CD8-positive, alpha-beta memory T cell (primary cell): ENCODE results near the gene SESN1. TPM values are rescaled to one million over a fixed set of nuclear protein-coding genes. Genes with fewer than 3 reads are reported as not detected.

Source experiments
- CTCF ChIA-PET: fragments of 350-600 bp; sonication (Branson Sonifier 250); formaldehyde crosslinking; loops from one replicate; lab custom pipeline; 2021; ENCODE audit warnings: antibody characterized with exemption; lab: Charles Lee
- POLR2A ChIA-PET: fragments of 350-600 bp; sonication (Branson Sonifier 250); formaldehyde crosslinking; loops from one replicate; lab custom pipeline; 2021; ENCODE audit warnings: antibody characterized with exemption; lab: Charles Lee
- DNase-seq, 5 donors: peaks; one replicate each; pipeline versions ENCODE4 v3.0.0 to v3.0.0-alpha.2; 2020 to 2022; ENCODE audit warnings: mixed read lengths in 1 of 5
- H3K27ac ChIP-seq: one replicate; pipeline ENCODE4 v1.7.0; 2013; ENCODE audit warnings: low read depth, mild to moderate bottlenecking, low read length, moderate library complexity
- H3K27me3 ChIP-seq: 2 replicates; pipeline ENCODE4 v1.7.0; 2013; ENCODE audit warnings: low read length, mild to moderate bottlenecking; ENCODE audit not compliant: insufficient read depth, poor library complexity, severe bottlenecking
- H3K36me3 ChIP-seq: 2 replicates; pipeline ENCODE4 v1.7.0; 2013; ENCODE audit warnings: mild to moderate bottlenecking, low read length, moderate library complexity; ENCODE audit not compliant: insufficient read depth
- H3K4me1 ChIP-seq: 2 replicates; pipeline ENCODE4 v1.7.0; 2013; ENCODE audit warnings: mild to moderate bottlenecking, low read length, moderate library complexity; ENCODE audit not compliant: insufficient read depth
- H3K4me3 ChIP-seq: 2 replicates; pipeline ENCODE4 v1.7.0; 2013; ENCODE audit warnings: mild to moderate bottlenecking, low read length
- H3K9me3 ChIP-seq: 2 replicates; pipeline ENCODE4 v1.7.0; 2013; ENCODE audit warnings: mild to moderate bottlenecking, low read length
- H3K27ac Mint-ChIP-seq, 8 donors: one replicate each; pipeline ENCODE4 v1.8.0; 2020 to 2021; ENCODE audit warnings: mixed read lengths in 8 of 8, mild to moderate bottlenecking in 6 of 8, inconsistent platforms in 3 of 8, moderate library complexity in 3 of 8
- H3K27me3 Mint-ChIP-seq, 2 donors: one replicate each; pipeline ENCODE4 v1.8.0; 2020 to 2021; ENCODE audit warnings: mixed read lengths in 2 of 2, mild to moderate bottlenecking in 1 of 2, moderate library complexity in 1 of 2
- H3K36me3 Mint-ChIP-seq, 3 donors: one replicate each; pipeline ENCODE4 v1.8.0; 2020 to 2021; ENCODE audit warnings: mixed read lengths in 3 of 3, inconsistent platforms in 1 of 3, mild to moderate bottlenecking in 1 of 3
- H3K4me1 Mint-ChIP-seq, 3 donors: one replicate each; pipeline ENCODE4 v1.8.0; 2020 to 2021; ENCODE audit warnings: mixed read lengths in 3 of 3, inconsistent platforms in 1 of 3, mild to moderate bottlenecking in 1 of 3
- H3K4me3 Mint-ChIP-seq, 7 donors: one replicate each; pipeline ENCODE4 v1.8.0; 2020 to 2021; ENCODE audit warnings: mixed read lengths in 7 of 7, mild to moderate bottlenecking in 6 of 7, moderate library complexity in 4 of 7, inconsistent platforms in 2 of 7
- H3K9me3 Mint-ChIP-seq, 5 donors: one replicate each; pipeline ENCODE4 v1.8.0; 2020 to 2022; ENCODE audit warnings: mixed read lengths in 5 of 5, mild to moderate bottlenecking in 3 of 5, moderate library complexity in 2 of 5, inconsistent platforms in 1 of 5
- polyA plus RNA-seq: library from polyadenylated mRNA; unstranded; fragments of 300-500 nt; fragmentation: Illumina TruSeq; gene quantifications from one replicate; pipeline ENCODE4 v1.2.3, GENCODE V29; 2021
- total RNA-seq, 2 experiments: library from RNA; stranded (reverse); gene quantifications; one replicate each; pipeline ENCODE4 v1.2.3, GENCODE V29; 2021

The SESN1 gene
- total and polyA plus RNA-seq, 3 experiments from 2014 or later, result 20.2 to 39.2 (median 22.0) TPM

DNA sequence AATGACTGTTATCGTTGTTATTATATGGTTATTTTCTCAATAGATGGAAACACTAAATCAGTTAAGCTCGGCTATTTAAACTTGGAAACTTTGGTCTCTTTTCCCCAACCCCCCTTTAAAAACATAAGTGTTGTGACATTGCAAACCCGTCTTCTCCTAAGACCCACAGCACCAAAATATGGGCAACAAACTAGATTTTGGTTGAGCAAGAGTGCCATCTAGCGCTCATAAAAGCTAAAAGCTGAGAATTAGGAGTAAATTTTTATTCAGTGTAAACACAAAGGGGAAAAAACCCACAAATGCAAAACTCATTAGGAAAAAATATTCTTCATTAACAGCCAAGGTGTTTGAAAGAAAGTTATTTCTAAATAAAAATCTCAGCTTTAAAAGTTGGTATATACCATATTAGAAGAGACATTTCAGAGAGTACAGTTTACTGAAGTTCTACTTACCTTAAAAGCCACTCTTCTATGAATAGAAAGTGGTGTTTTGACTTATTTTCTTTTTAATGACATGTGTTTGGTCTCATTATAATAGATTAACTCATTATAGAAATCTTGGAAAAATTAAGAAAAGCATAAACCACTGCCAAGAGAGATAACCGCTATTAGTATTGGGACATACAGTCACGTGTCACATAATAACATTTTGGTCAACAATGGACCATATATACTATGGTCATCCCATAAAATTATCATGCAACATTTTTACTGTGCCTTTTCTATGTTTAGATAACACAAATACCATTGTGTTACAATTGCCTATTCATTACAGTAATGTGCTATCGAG, 21.1 kb downstream of the SESN1 start:
- Mint-ChIP-seq H3K9me3 (no peaks in the 10 kb centered on the region), H3K27ac (peak overlapping the region in 7 of 8 donors; percentile 3 to 77 (median 37)), H3K4me1 (peaks cover 52 to 62% (median 57%) of the 10 kb centered on the region in 3 donors), H3K27me3 (no peaks in the 10 kb centered on the region), H3K4me3 (peak overlapping the region; percentile 28 to 62 (median 39)), H3K36me3 (no peaks in the 10 kb centered on the region)
- Histone ChIP-seq H3K4me3 (peak overlapping the region; percentile 14), H3K4me1 (peaks cover 26% of the 10 kb centered on the region), H3K27ac (no peak overlapping the region), H3K27me3 (no peaks in the 10 kb centered on the region), H3K9me3 (no peaks in the 10 kb centered on the region), H3K36me3 (no peaks in the 10 kb centered on the region)
- peak; percentile 12 to 68 (median 62) for DNase-seq
- ChIA-PET CTCF (interaction anchor here (0.8 to 5.5 kb wide), 36 partner anchors 8 to 532 kb away, joined by 3 to 46 read pairs (median 4); partner anchors contain the start of genes CEP57L1 and SESN1), POLR2A (interaction anchor here (0.9 to 1.8 kb wide), 3 partner anchors 63 to 514 kb away, joined by 3 to 5 read pairs (median 4); no protein-coding TSS in a partner anchor)

DNA sequence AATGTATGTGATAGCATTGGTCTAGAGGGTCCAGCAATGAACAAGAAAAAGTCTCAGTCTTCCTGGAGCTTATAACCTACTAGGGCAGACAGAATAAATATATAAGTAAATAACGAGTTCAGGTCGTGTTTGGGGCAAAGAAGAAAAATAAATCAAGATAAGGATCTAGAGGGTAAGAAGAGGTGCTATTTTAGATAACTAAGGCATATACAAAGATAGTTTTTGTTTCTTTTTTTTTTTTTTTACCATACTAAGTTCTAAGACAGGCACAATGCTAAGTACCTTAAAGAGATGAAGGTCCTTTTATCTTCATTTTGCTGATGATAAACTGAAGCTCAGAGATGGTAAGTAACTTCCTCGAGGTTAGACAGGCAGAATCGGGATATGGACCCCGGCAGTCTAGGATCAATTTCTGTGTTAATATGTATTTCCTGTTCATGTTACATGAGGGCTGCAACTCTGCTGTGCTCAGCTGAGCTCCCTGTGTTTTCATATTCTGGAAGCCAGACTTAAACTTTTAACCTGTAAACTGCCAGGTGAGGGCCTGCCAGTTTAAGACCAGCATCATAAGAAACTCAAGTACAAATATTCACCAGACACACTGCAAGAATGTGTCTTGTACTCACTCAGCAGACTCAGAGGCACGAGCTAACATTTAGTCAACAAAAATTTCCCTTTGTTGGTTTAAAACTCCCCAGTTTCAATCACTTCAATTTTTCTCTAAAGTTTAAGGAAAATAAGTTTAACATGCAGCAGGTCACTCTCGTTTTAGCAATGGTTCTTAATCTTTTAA, 23.3 kb downstream of the SESN1 start:
- H3K27me3 Mint-ChIP-seq, result no peaks in the 10 kb centered on the region
- H3K9me3 ChIP-seq, result no peaks in the 10 kb centered on the region
- DNase-seq, result peak in 1 of 5 donors; percentile 18
- no peaks in the 10 kb centered on the region for H3K9me3 Mint-ChIP-seq
- H3K27ac ChIP-seq, result no peak overlapping the region
- H3K4me3 ChIP-seq, result peak overlapping the region; percentile 38
- no peaks in the 10 kb centered on the region for H3K36me3 ChIP-seq
- peaks cover 31% of the 10 kb centered on the region for H3K4me1 ChIP-seq
- peak overlapping the region; percentile 62 to 90 (median 86) for H3K27ac Mint-ChIP-seq
- H3K36me3 Mint-ChIP-seq, result no peaks in the 10 kb centered on the region
- peak overlapping the region; percentile 73 to 90 (median 79) for H3K4me3 Mint-ChIP-seq
- no peaks in the 10 kb centered on the region for H3K27me3 ChIP-seq
- peaks cover 61 to 74% (median 72%) of the 10 kb centered on the region in 3 donors for H3K4me1 Mint-ChIP-seq
- ChIA-PET POLR2A (interaction anchor here (0.8 to 3.7 kb wide), 4 partner anchors 23 to 227 kb away, joined by 3 to 22 read pairs (median 6); partner anchors contain the start of genes ARMC2, CEP57L1 and SESN1), CTCF (interaction anchor here (0.8 to 5.5 kb wide), 22 partner anchors 10 to 530 kb away, joined by 3 to 46 read pairs (median 4); partner anchors contain the start of genes CEP57L1 and SESN1)

DNA sequence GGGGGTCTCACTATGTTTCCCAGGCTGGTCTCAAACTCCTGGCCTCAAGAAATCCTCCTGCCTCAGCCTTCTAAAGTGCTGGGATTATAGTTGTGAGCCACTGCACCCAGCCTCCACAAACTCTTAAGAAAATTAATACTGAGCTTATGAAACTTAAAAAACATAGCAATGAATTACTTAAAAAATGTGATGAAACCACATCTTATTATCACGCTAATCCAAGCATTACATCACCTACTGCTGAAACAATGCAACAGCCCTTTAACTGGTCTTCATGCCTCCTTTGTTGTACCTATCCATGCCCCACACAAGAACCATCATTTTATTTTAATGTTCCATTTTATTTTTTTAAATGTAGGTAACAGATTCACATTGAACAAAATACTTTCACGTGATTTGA, 24.9 kb downstream of the SESN1 start:
- Histone ChIP-seq H3K36me3 (no peaks in the 10 kb centered on the region), H3K9me3 (no peaks in the 10 kb centered on the region), H3K4me1 (peaks cover 31% of the 10 kb centered on the region), H3K27ac (no peak overlapping the region), H3K27me3 (no peaks in the 10 kb centered on the region), H3K4me3 (no peak overlapping the region)
- Mint-ChIP-seq H3K27me3 (no peaks in the 10 kb centered on the region), H3K36me3 (no peaks in the 10 kb centered on the region), H3K27ac (peak overlapping the region in 7 of 8 donors; percentile 44 to 85 (median 64)), H3K4me1 (peaks cover 61 to 77% (median 76%) of the 10 kb centered on the region in 3 donors), H3K9me3 (no peaks in the 10 kb centered on the region), H3K4me3 (peak overlapping the region in 2 of 7 donors; percentile 14 to 46)
- CTCF ChIA-PET, result interaction anchor here (0.9 to 5.1 kb wide), 5 partner anchors 41 to 525 kb away, joined by 3 to 25 read pairs (median 7); no protein-coding TSS in a partner anchor
- no peak for DNase-seq
- POLR2A ChIA-PET, result interaction anchor here (0.6 to 3.7 kb wide), 3 partner anchors 36 to 1348 kb away, joined by 3 to 22 read pairs (median 8); no protein-coding TSS in a partner anchor

DNA sequence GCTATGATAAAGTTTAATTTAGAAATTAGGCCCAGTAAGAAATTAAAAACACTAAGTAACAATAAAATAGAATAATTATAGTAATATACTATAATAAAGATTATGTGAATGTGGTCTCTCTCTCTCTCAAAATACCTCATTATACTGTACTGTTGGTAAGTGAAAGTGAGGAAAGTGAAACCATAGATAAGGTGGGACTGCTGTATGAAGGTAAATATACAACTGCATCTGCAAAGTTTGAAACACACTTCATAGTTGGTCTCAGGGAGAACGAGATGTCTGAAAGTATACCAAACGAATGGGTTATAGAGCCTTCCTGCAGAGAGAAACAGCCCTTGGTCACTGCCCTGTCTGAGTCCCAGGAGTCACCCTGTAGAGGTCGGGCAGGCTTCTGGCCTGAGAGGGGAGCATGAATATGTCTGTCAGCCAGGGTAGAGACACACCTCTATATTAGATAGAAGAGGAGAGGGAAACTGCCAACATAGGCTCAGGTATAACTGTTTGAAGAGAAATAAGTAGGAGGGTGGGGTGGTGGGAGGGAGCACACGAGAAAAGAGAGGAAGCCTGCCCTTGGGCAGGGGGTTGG, 31.8 kb downstream of the SESN1 start:
- Mint-ChIP-seq H3K9me3 (no peaks in the 10 kb centered on the region), H3K27ac (peak overlapping the region in 7 of 8 donors; percentile 1 to 88 (median 19)), H3K27me3 (no peaks in the 10 kb centered on the region), H3K36me3 (peaks cover 0 to 2% (median 0%) of the 10 kb centered on the region in 3 donors), H3K4me1 (peaks cover 65 to 87% (median 82%) of the 10 kb centered on the region in 3 donors), H3K4me3 (peak overlapping the region; percentile 8 to 88 (median 50))
- H3K4me3 ChIP-seq, result no peak overlapping the region
- POLR2A ChIA-PET, result no interaction called here
- peaks cover 37% of the 10 kb centered on the region for H3K4me1 ChIP-seq
- H3K36me3 ChIP-seq, result no peaks in the 10 kb centered on the region
- no peaks in the 10 kb centered on the region for H3K27me3 ChIP-seq
- DNase-seq, result no peak
- CTCF ChIA-PET, result interaction anchor here (1.5 kb wide), 1 partner anchor 10 kb away, joined by 5 read pairs; no protein-coding TSS in a partner anchor
- no peak overlapping the region for H3K27ac ChIP-seq
- H3K9me3 ChIP-seq, result no peaks in the 10 kb centered on the region

DNA sequence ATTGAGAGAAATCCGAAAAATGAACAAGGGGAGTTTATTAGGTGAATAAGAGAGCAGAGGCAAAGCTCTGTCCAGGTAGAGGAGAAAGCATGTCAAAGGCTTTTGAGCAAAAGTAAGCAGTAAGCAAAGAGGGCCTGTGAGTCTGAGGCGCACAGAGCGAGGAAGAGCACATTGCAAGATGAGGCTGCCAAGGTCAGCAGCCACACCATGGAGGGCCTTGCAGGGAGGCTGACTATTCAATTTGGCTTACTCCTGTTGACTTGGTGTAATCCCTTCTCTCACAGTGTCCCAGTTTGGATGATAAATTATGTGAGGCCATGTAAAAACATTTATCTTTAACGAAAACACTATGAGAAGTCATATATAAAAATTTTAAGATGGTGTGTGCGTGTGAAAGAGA, 32.4 kb downstream of the SESN1 start:
- no peaks in the 10 kb centered on the region for H3K36me3 ChIP-seq
- H3K9me3 ChIP-seq, result no peaks in the 10 kb centered on the region
- peaks cover 0 to 2% (median 2%) of the 10 kb centered on the region in 3 donors for H3K36me3 Mint-ChIP-seq
- ChIA-PET CTCF (interaction anchor here (1.5 kb wide), 1 partner anchor 10 kb away, joined by 5 read pairs; no protein-coding TSS in a partner anchor), POLR2A (no interaction called here)
- H3K27me3 Mint-ChIP-seq, result no peaks in the 10 kb centered on the region
- H3K27ac ChIP-seq, result no peak overlapping the region
- H3K4me1 Mint-ChIP-seq, result peaks cover 64 to 86% (median 76%) of the 10 kb centered on the region in 3 donors
- H3K4me3 Mint-ChIP-seq, result peak overlapping the region in 2 of 7 donors; percentile 32 to 39
- no peak overlapping the region for H3K4me3 ChIP-seq
- H3K27me3 ChIP-seq, result no peaks in the 10 kb centered on the region
- H3K9me3 Mint-ChIP-seq, result no peaks in the 10 kb centered on the region
- peaks cover 32% of the 10 kb centered on the region for H3K4me1 ChIP-seq
- no peak for DNase-seq
- H3K27ac Mint-ChIP-seq, result peak overlapping the region in 6 of 8 donors; percentile 1 to 70 (median 16)

DNA sequence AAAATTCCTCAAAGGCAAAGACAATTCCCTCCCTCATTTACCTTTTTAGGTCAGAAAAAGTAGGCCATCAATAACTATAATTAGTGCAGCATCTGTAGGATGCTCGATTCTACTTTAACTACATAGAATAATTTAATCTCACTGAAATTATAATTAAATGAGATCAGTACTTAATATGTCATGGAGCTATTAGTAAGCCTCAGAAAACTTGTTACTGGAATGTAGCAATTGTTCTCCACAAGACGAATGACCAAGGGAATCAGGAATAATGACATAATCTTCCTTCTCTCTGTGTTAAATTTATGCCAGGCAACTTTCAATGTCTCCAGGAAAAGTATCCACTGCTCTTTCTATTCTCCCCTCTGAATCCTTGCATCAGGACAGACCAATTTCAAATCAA, 34.1 kb downstream of the SESN1 start:
- Mint-ChIP-seq H3K4me1 (peaks cover 60 to 84% (median 68%) of the 10 kb centered on the region in 3 donors), H3K27me3 (no peaks in the 10 kb centered on the region), H3K36me3 (peaks cover 0 to 10% (median 2%) of the 10 kb centered on the region in 3 donors), H3K27ac (peak overlapping the region in 6 of 8 donors; percentile 52 to 75 (median 67)), H3K4me3 (no peak overlapping the region), H3K9me3 (no peaks in the 10 kb centered on the region)
- Histone ChIP-seq H3K27ac (no peak overlapping the region), H3K4me3 (no peak overlapping the region), H3K9me3 (no peaks in the 10 kb centered on the region), H3K27me3 (no peaks in the 10 kb centered on the region), H3K4me1 (peaks cover 31% of the 10 kb centered on the region), H3K36me3 (no peaks in the 10 kb centered on the region)
- CTCF ChIA-PET, result interaction anchor here (1.1 to 1.2 kb wide), 2 partner anchors 8 to 10 kb away, joined by 3 to 4 read pairs; no protein-coding TSS in a partner anchor
- POLR2A ChIA-PET, result no interaction called here
- no peak for DNase-seq

DNA sequence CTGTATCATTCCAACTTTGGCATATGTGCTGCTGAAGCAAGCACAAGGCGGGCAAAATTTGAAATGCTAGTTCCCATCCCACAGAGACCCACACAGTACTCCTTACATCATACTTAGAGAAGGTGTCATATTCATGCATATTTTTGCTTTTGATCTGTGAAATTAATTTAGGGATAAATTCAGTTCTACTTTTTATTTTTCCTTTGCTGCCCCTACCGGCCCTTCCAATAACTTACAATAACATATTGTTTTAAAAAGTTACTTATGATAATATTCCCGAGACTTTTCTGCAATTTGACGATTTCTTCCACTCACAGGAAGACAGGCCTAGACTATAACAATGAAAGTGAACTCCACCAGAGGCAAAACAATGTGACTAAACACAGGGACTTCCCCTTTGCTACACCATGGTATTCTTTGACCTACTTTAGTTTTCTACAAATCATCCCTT, 35.0 kb downstream of the SESN1 start:
- Histone ChIP-seq H3K4me1 (peaks cover 31% of the 10 kb centered on the region), H3K27me3 (no peaks in the 10 kb centered on the region), H3K36me3 (no peaks in the 10 kb centered on the region), H3K4me3 (peak overlapping the region; percentile 13), H3K9me3 (no peaks in the 10 kb centered on the region), H3K27ac (no peak overlapping the region)
- Mint-ChIP-seq H3K27me3 (no peaks in the 10 kb centered on the region), H3K9me3 (no peaks in the 10 kb centered on the region), H3K27ac (peak overlapping the region; percentile 80 to 97 (median 90)), H3K4me1 (peaks cover 58 to 82% (median 60%) of the 10 kb centered on the region in 3 donors), H3K36me3 (peaks cover 0 to 10% (median 2%) of the 10 kb centered on the region in 3 donors), H3K4me3 (peak overlapping the region in 6 of 7 donors; percentile 7 to 74 (median 58))
- peak in 2 of 5 donors; percentile 32 to 51 for DNase-seq
- CTCF ChIA-PET, result interaction anchor here (0.6 to 1.2 kb wide), 7 partner anchors 9 to 98 kb away, joined by 3 to 4 read pairs (median 3); partner anchors contain the start of gene SESN1
- POLR2A ChIA-PET, result no interaction called here
